ENCODE measurements around the gene FBXO41.

Gene FBXO41

GRCh38 chr2:73232403-73233153 lies 51.7 kb downstream of the FBXO41 start (continued):
- no peak for TF ChIP-seq ZNF174 (tag by site-specific recombination; IDR thresholded peaks at IDR 0.05)
- 0 out of 2 replicates have a peak, but pooled peaks have one; percentile 68 for TF ChIP-seq PBX3 (CRISPR knock-in tag; IDR thresholded peaks at IDR 0.05)
- peak; percentile 37; the same call in 1 of the 2 replicates for TF ChIP-seq ZBTB48 (tag by site-specific recombination; IDR thresholded peaks at IDR 0.05)
- TF ChIP-seq ZBTB10 (tag by site-specific recombination; IDR thresholded peaks at IDR 0.05): 0 out of 2 replicates have a peak, but pooled peaks have one; percentile 22

- ChIA-PET CTCF (interaction anchor here (0.8 to 1.1 kb wide), 2 partner anchors 16 to 51 kb away, joined by 4 read pairs; no protein-coding TSS in a partner anchor), POLR2A (no interaction called here)
- TF ChIP-seq GLIS2 (tag by site-specific recombination; IDR thresholded peaks at IDR 0.05) (no peak), ZNF423 (tag by site-specific recombination; IDR thresholded peaks at IDR 0.05) (no peak)
- H3K4me3 ChIP-seq (ENCODE audit: low read depth, low read length): no peak overlapping the region
- peaks cover 0 to 57% of the 10 kb centered on the region in 2 experiments; a peak in 1 of 3 replicates for H3K36me3 ChIP-seq (ENCODE audit: control insufficient read depth in 2 of 2, insufficient read depth in 1 of 2, low read length in 2 of 2)
- H3K27ac ChIP-seq (ENCODE audit: extremely low read depth, low read depth, low read length): no peak overlapping the region
- H3K4me1 ChIP-seq (ENCODE audit: control insufficient read depth, insufficient read depth, low read length): 0 out of 2 replicates have a peak, but pooled peaks cover 4% of the 10 kb centered on the region
- H3K9me3 ChIP-seq (ENCODE audit: control insufficient read depth, insufficient read depth, low read depth, low read length): no peaks in the 10 kb centered on the region
Measured at GRCh38 chr2:73228631-73229030, 55.6 kb downstream of the FBXO41 start.

GRCh38 chr2:73227086-73227485 lies 57.2 kb downstream of the FBXO41 start:
- Histone ChIP-seq H3K4me1 (ENCODE audit: control insufficient read depth, insufficient read depth, low read length) (no peaks in the 10 kb centered on the region), H3K36me3 (ENCODE audit: control insufficient read depth in 2 of 2, insufficient read depth in 1 of 2, low read length in 2 of 2) (peaks cover 0 to 72% of the 10 kb centered on the region in 2 experiments; a peak in 1 of 3 replicates), H3K27ac (ENCODE audit: extremely low read depth, low read depth, low read length) (no peak overlapping the region), H3K9me3 (ENCODE audit: control insufficient read depth, insufficient read depth, low read depth, low read length) (no peaks in the 10 kb centered on the region), H3K4me3 (ENCODE audit: low read depth, low read length) (no peak overlapping the region)
- TF ChIP-seq ZFP3 (tag by site-specific recombination; IDR thresholded peaks at IDR 0.05; ENCODE audit: low read depth) (no peak), ZNF701 (tag by site-specific recombination; IDR thresholded peaks at IDR 0.05) (no peak), ZNF585B (tag by site-specific recombination; IDR thresholded peaks at IDR 0.05) (no peak), HOXA7 (CRISPR knock-in tag; IDR thresholded peaks at IDR 0.05; ENCODE audit: borderline replicate concordance) (no peak), AEBP2 (tag by site-specific recombination; IDR thresholded peaks at IDR 0.05; ENCODE audit: borderline replicate concordance) (no peak), SP2 (tag by site-specific recombination; IDR thresholded peaks at IDR 0.05) (no peak), ZNF16 (tag by site-specific recombination; IDR thresholded peaks at IDR 0.05; ENCODE audit: low read depth) (no peak), ZNF654 (tag by site-specific recombination; IDR thresholded peaks at IDR 0.05; ENCODE audit: low read depth) (no peak), ZNF548 (tag by site-specific recombination; IDR thresholded peaks at IDR 0.05) (no peak), PRDM1 (tag by site-specific recombination; IDR thresholded peaks at IDR 0.05) (no peak)
- ChIA-PET POLR2A (no interaction called here), CTCF (interaction anchor here (1.9 kb wide), 1 partner anchor 14 kb away, joined by 7 read pairs; no protein-coding TSS in a partner anchor)

Data from HEK293 (cell line).